ENCODE results near the gene CAMTA1.

The CAMTA1 gene

GRCh38 chr1:6859415-6860343 is 74.4 kb downstream of the CAMTA1 start:
- no peak for TF ChIP-seq CTCF (IDR thresholded peaks at IDR 0.05; ENCODE audit: borderline replicate concordance, insufficient read depth, low read depth, low read length)

GRCh38 chr1:6860401-6860800 is 75.1 kb downstream of the CAMTA1 start:
- no peak overlapping the region for H3K4me3 ChIP-seq (ENCODE audit: low read depth, low read length)
- no peak for TF ChIP-seq CTCF (IDR thresholded peaks at IDR 0.05; ENCODE audit: borderline replicate concordance, insufficient read depth, low read depth, low read length)

More at GRCh38 chr1:6859415-6860343, 74.4 kb downstream of the CAMTA1 start:
- H3K4me3 ChIP-seq (ENCODE audit: low read depth, low read length), result no peak overlapping the region

GRCh38 chr1:6861075-6861724 is 75.9 kb downstream of the CAMTA1 start:
- H3K4me3 ChIP-seq (ENCODE audit: low read depth, low read length), result no peak overlapping the region
- no peak for TF ChIP-seq CTCF (IDR thresholded peaks at IDR 0.05; ENCODE audit: borderline replicate concordance, insufficient read depth, low read depth, low read length)

GRCh38 chr1:6862906-6863305 is 77.7 kb downstream of the CAMTA1 start:
- TF ChIP-seq CTCF (IDR thresholded peaks at IDR 0.05; ENCODE audit: borderline replicate concordance, insufficient read depth, low read depth, low read length), result no peak
- H3K4me3 ChIP-seq (ENCODE audit: low read depth, low read length), result no peak overlapping the region

GRCh38 chr1:6864166-6864565 is 78.9 kb downstream of the CAMTA1 start:
- H3K4me3 ChIP-seq (ENCODE audit: low read depth, low read length), result no peak overlapping the region
- TF ChIP-seq CTCF (IDR thresholded peaks at IDR 0.05; ENCODE audit: borderline replicate concordance, insufficient read depth, low read depth, low read length), result no peak

- H3K4me3 ChIP-seq (ENCODE audit: low read depth, low read length), result no peak overlapping the region
- no peak for TF ChIP-seq CTCF (IDR thresholded peaks at IDR 0.05; ENCODE audit: borderline replicate concordance, insufficient read depth, low read depth, low read length)
Observed at GRCh38 chr1:6866825-6867224, 81.6 kb downstream of the CAMTA1 start.
